Rectal smooth muscle tissue (tissue), 1 donor: Measurements from ENCODE around the gene PLIN3.
"Not testable (repeated sequence)": the region's sequence is repeated elsewhere in the genome, so short reads cannot be mapped to it uniquely, and the experiment has no call there.

Experiments used
- H3K27ac ChIP-seq: one replicate; pipeline ENCODE4 v1.7.0; 2013; ENCODE audit warnings: low read depth, low read length, inconsistent platforms
- H3K27me3 ChIP-seq: one replicate; pipeline ENCODE4 v1.7.0; 2013; ENCODE audit warnings: low read length; ENCODE audit not compliant: control insufficient read depth, insufficient read depth
- H3K36me3 ChIP-seq: one replicate; pipeline ENCODE4 v1.7.0; 2013; ENCODE audit warnings: low read length; ENCODE audit not compliant: control insufficient read depth, insufficient read depth
- H3K4me1 ChIP-seq: one replicate; pipeline ENCODE4 v1.7.0; 2013; ENCODE audit warnings: low read length; ENCODE audit not compliant: control insufficient read depth, insufficient read depth
- H3K4me3 ChIP-seq: one replicate; pipeline ENCODE4 v1.7.0; 2013; ENCODE audit warnings: low read length
- H3K9ac ChIP-seq: one replicate; pipeline ENCODE4 v1.7.0; 2013; ENCODE audit warnings: low read length

PLIN3 gene

DNA sequence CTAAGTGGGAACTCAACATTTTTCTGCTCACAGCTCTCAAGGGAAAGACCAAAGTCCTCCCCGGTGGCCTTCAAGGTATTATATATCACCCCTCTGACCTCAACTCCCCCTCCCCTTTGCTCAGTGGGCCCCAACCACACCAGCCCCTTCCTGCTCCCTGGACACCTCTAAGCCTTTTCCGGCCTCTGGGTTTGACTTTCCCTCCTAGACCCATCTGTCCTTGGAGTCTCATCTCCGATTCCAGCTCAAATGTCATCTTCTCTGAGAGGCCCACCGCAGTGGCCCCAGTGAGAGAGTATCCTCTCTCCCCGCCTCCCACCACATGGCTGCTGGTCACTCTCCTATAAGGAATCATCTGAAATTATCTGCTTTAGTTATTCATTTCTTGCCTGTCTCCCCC, 40.9 kb upstream of the PLIN3 start:
- H3K27ac ChIP-seq = no peak overlapping the region
- H3K4me1 ChIP-seq = no peaks in the 10 kb centered on the region
- H3K4me3 ChIP-seq = no peak overlapping the region
- no peak overlapping the region for H3K9ac ChIP-seq
- H3K36me3 ChIP-seq = no peaks in the 10 kb centered on the region
- no peaks in the 10 kb centered on the region for H3K27me3 ChIP-seq

DNA sequence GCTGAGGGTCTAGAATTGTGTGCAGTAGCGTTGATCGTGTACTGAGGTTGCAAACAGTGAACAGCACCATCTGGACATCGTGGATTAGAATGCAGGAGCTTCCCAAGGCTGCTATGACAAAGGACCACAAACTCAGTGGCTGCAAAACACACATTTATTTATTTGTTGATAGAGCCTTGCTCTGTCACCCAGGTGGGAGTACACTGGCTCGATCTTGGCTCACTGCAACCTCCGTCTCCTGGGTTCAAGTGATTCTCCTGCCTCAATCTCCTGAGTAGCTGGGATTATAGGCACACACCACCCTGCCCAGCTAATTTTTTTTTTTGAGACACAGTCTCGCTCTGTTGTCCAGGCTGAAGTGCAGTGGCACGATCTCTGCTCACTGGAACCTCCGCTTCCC, 39.5 kb upstream of the PLIN3 start:
- Histone ChIP-seq H3K4me1 (no peaks in the 10 kb centered on the region), H3K36me3 (no peaks in the 10 kb centered on the region), H3K4me3 (no peak overlapping the region), H3K9ac (no peak overlapping the region), H3K27me3 (no peaks in the 10 kb centered on the region), H3K27ac (no peak overlapping the region)

DNA sequence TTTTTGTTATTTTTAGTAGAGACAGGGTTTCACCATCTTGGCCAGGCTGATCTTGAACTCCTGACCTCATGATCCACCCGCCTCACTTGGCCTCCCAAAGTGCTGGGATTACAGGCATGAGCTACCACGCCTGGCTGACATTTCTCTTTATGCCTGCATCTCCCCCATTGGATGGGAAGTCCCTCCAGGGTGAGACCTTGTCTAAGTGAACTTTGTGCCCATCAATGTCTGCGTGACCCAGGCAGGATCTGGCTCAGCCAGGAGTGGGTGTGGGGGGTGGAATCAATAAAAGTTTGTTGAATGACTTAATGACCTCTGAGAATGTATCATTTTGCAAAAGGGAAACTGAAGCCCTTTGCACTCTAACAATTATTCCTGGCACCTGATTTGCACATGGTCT, 37.0 kb upstream of the PLIN3 start:
- Histone ChIP-seq H3K27ac (no peak overlapping the region), H3K27me3 (no peaks in the 10 kb centered on the region), H3K36me3 (no peaks in the 10 kb centered on the region), H3K9ac (no peak overlapping the region), H3K4me1 (no peaks in the 10 kb centered on the region), H3K4me3 (no peak overlapping the region)

DNA sequence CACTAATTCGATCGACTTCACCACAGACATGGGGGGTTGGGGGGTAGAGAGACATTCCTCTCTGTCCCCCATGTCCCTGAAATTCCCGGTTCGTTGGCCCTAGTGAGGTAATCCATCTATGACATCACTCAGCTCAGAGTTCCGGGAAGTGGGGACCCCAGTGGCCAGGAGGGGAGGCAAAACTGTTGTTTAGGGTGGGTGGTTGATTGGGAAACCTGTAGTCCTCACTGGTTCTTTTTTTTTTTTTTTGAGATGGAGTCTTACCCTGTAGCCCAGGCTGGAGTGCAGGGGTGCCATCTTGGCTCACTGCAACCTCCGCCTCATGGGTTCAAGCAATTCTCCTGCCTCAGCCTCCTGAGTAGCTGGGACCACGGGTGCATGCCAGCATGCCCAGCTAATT, 35.3 kb upstream of the PLIN3 start, which contains the start of gene ARRDC5:
ARRDC5 (minus strand) TSS at position 101 of the 400 bp plus-strand sequence; CDS start at position 30, 71 bp downstream.
- Histone ChIP-seq H3K4me3 (no peak within 1 kb of the TSS), H3K9ac (no peak within 1 kb of the TSS)

DNA sequence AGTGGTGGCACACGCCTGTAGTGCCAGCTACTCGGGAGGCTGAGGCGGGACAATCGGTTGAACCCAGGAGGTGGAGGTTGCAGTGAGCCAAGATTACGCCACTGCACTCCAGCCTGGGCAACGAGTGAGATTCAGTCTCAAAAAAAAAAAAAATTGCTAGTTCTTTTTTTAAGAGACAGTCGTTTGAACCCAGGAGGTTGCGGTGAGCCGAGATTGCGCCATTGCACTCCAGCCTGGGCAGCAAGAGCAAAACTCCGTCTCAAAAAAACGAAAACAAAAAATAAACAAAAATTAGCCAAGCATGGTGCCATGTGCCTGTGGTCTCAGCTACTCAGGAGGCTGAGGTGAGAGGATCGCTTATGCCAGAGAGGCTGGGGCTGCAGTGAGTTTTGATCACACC, 33.4 kb upstream of the PLIN3 start:
- H3K27me3 ChIP-seq, H3K9ac ChIP-seq, H3K4me1 ChIP-seq, H3K36me3 ChIP-seq, H3K27ac ChIP-seq, H3K4me3 ChIP-seq: not testable (repeated sequence)

More for the DNA sequence above, 35.3 kb upstream of the PLIN3 start, which contains the start of gene ARRDC5:
- Histone ChIP-seq H3K27ac (no peak within 1 kb of the TSS), H3K4me1 (no peaks in the 10 kb centered on the region), H3K27me3 (no peaks in the 10 kb centered on the region), H3K36me3 (no peaks in the 10 kb centered on the region)

DNA sequence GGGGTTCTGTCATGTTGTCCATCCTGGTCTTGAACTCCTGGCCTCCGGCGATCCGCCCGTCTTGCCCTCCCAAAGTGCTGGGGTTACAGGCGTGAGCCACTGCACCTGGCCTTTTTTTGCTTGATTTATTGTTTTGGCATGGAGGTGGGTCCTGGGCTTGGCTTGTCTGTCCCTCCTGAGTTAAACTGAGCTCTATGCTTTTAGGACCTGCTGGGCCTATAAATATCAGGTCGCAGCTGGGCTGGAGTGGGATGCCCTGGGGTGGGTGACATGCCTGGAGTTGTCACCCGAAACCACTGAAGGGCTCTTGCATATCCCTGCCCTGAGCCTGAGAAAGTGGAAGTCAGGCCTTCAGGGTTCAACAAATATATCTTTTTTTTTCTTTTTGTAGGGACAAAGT, 29.7 kb upstream of the PLIN3 start:
- H3K27ac ChIP-seq = no peak overlapping the region

DNA sequence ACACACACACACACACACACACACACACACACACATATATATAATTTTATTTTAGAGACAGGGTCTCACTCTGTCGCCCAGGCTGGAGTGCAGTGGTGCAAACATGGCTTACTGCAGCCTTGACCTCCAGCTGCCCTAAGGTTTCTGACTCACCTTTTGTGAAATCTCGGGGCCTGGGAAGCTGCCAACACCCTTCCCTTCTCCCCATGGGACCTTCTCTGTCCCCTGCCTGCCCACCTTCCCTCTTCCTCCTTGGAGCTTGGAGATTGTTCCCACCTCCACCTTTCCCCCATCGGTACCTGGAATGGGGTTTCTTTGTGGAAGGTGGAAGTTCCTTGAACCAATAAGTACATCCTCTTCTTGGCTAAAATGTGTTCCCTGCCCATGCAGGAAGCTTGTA, 28.9 kb upstream of the PLIN3 start:
- H3K27me3 ChIP-seq = no peaks in the 10 kb centered on the region
- no peak overlapping the region for H3K27ac ChIP-seq
- no peaks in the 10 kb centered on the region for H3K36me3 ChIP-seq
- no peaks in the 10 kb centered on the region for H3K4me1 ChIP-seq
- H3K9ac ChIP-seq = no peak overlapping the region
- H3K4me3 ChIP-seq = no peak overlapping the region

More for the DNA sequence above, 29.7 kb upstream of the PLIN3 start:
- H3K9ac ChIP-seq = no peak overlapping the region
- H3K4me1 ChIP-seq = no peaks in the 10 kb centered on the region
- no peaks in the 10 kb centered on the region for H3K27me3 ChIP-seq
- H3K4me3 ChIP-seq = no peak overlapping the region
- H3K36me3 ChIP-seq = no peaks in the 10 kb centered on the region

DNA sequence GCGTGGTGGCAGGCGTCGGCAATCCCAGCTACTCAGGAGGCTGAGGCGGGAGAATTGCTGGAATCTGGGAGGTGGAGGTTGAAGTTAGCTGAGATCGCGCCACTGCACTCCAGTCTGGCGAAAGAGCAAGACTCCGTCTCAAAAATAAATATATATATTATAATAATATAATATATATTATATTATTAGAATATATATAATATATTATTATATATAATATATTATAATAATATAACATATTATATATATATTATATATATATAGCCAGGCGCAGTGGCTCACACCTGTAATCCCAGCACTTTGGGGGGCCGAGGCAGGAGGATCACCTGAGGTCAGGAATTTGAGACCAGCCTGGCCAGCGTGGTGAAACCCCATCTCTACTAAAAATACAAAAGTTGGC, 25.5 kb upstream of the PLIN3 start:
- H3K4me1 ChIP-seq, H3K4me3 ChIP-seq, H3K9ac ChIP-seq, H3K36me3 ChIP-seq, H3K27me3 ChIP-seq, H3K27ac ChIP-seq: not testable (repeated sequence)

DNA sequence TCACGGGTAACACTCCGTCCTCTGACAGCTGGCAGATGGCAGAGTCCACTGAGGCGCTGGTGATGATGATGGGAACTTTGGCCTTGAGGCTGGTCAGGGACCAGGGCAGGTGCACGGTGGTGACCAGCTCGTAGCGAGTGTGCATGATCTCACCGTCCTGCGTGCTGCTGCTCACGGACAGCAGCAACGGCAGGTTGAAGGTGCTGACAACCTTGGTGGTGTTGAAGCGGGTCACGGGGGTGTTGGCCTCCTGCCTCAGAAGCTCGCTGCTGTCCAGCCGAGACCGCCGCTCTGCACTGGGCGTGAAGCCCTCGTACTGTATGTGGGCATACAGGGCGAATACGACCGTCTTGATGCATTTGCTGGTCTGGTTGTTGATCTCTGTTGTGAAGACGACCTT, 23.6 kb upstream of the PLIN3 start:
- no peak overlapping the region for H3K27ac ChIP-seq
- no peaks in the 10 kb centered on the region for H3K4me1 ChIP-seq
- no peak overlapping the region for H3K9ac ChIP-seq
- no peaks in the 10 kb centered on the region for H3K36me3 ChIP-seq
- H3K4me3 ChIP-seq = no peak overlapping the region
- H3K27me3 ChIP-seq = no peaks in the 10 kb centered on the region

DNA sequence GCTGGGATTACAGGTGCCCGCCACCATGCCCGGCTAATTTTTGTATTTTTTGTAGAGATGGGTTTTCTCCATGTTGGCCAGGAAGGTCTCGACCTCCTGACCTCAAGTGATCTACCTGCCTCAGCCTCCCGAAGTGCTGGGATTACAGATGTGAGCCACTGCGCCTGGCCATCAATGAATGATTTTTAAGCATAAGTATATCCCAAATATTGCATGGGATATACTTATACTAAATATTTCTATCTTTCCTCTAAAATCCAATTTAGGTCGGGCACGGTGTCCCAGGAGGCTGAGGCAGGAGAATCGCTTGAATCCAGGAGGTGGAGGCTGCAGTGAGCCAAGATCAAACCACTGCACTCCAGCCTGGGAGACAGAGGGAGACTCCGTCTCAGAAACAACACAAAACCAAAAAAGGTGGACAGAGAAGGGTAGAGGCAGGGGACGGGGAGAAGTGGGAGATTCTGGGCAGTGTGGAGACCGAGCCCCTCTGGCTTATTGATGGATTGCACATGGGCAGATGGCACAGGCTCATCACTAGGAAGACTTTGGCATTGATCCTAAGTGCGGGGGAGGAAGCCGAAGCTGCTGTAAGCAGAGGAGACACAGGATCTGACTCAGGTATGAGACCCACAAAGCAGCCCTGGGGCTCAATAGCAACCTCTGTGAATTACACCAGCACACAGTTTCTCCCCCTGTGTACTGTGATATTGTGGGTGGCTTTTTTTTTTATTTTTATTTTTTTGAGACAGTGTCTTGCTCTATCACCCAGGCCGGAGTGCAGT, 21.8 kb upstream of the PLIN3 start:
- Histone ChIP-seq H3K36me3 (no peaks in the 10 kb centered on the region), H3K27ac (no peak overlapping the region), H3K9ac (no peak overlapping the region), H3K27me3 (no peaks in the 10 kb centered on the region), H3K4me3 (no peak overlapping the region), H3K4me1 (no peaks in the 10 kb centered on the region)

DNA sequence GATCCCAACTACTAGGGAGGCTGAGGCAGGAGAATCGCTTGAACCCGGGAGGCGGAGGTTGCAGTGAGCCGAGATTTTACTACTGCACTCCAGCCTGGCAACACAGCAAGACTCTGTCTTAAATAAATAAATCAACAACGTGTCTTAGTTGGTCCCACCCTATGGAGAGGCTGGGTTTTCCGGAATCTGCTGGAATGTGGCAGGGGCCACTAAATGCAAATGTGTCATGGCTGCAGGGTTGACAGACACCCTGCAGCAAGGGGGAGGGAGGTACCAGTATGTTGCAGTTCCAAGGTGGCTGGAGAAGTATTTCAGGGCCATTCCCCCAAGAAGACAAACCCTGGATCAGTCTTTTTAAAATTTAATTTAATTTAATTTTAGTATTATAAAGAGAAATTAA, 20.3 kb upstream of the PLIN3 start:
- H3K36me3 ChIP-seq, H3K4me1 ChIP-seq, H3K9ac ChIP-seq, H3K4me3 ChIP-seq, H3K27me3 ChIP-seq, H3K27ac ChIP-seq: not testable (repeated sequence)

DNA sequence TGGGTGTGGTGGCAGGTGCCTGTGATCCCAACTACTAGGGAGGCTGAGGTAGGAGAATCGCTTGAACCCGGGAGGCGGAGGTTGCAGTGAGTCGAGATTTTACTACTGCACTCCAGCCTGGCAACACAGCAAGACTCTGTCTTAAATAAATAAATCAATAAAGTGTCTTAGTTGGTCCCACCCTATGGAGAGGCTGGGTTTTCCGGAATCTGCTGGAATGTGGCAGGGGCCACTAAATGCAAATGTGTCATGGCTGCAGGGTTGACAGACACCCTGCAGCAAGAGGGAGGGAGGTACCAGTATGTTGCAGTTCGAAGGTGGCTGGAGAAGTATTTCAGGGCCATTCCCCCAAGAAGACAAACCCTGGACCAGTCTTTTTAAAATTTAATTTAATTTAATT, 17.5 kb upstream of the PLIN3 start:
- H3K27ac ChIP-seq, H3K27me3 ChIP-seq, H3K4me1 ChIP-seq, H3K36me3 ChIP-seq, H3K4me3 ChIP-seq, H3K9ac ChIP-seq: not testable (repeated sequence)

DNA sequence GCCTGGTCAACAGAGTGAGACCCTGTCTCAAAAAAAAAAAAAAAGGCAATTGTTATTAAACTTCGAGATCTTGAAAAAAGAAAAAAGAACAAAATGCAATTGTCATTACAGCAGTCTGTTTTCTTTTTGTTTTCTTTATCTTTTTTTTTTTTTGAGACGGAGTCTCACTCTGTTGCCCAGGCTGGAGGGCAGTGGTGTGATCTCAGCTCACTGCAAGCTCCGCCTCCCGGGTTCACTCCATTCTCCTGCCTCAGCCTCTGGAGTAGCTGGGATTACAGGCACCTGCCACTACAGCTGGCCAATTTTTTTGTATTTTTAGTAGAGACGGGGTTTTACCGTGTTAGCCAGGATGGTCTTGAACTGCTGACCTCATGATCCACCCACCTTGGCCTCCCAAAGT, 15.4 kb upstream of the PLIN3 start:
- H3K27ac ChIP-seq, H3K4me1 ChIP-seq, H3K36me3 ChIP-seq, H3K27me3 ChIP-seq, H3K4me3 ChIP-seq, H3K9ac ChIP-seq: not testable (repeated sequence)
